ENCODE measurements around the gene ENTPD7.
A peak's percentile ranks its signal among the peaks of the same experiment; 100 is the strongest.
"Not testable (repeated sequence)": the region's sequence is repeated elsewhere in the genome, so short reads cannot be mapped to it uniquely, and the experiment has no call there.

Gene ENTPD7

DNA sequence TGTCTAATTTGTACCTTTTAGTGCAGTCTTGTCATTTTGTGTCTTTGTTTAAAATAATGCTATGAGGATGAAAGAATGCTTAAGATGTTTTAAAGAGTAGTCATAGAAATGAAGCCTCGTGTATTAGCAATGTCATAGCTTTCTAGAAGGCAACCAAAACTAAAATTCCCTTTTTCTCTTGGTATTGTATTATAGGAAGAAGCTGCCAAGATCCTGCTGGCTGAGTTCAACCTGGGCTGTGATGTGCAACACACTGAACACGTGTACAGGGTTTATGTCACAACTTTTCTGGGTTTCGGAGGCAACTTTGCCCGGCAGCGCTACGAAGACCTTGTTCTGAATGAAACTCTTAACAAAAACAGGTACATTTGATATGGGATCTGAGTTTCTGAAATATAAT, 36.5 kb downstream of the ENTPD7 start:
- H3K27ac Mint-ChIP-seq, result no peak overlapping the region
- H3K36me3 Mint-ChIP-seq (ENCODE audit: low read depth), result peaks cover 58% of the 10 kb centered on the region
- H3K9me3 Mint-ChIP-seq, result no peaks in the 10 kb centered on the region
- H3K27me3 Mint-ChIP-seq, result no peaks in the 10 kb centered on the region
- H3K4me1 Mint-ChIP-seq (ENCODE audit: low read depth), result no peaks in the 10 kb centered on the region
- no peak overlapping the region for H3K4me3 Mint-ChIP-seq

- no peaks in the 10 kb centered on the region for H3K27me3 Mint-ChIP-seq
- no peaks in the 10 kb centered on the region for H3K9me3 Mint-ChIP-seq
- H3K4me1 Mint-ChIP-seq (ENCODE audit: low read depth), result no peaks in the 10 kb centered on the region
- peak overlapping the region; percentile 4 for H3K27ac Mint-ChIP-seq
- H3K36me3 Mint-ChIP-seq (ENCODE audit: low read depth), result peaks cover 57% of the 10 kb centered on the region
- H3K4me3 Mint-ChIP-seq, result no peak overlapping the region
Measured at GRCh38 chr10:99698504-99699080, 39.3 kb downstream of the ENTPD7 start.

DNA sequence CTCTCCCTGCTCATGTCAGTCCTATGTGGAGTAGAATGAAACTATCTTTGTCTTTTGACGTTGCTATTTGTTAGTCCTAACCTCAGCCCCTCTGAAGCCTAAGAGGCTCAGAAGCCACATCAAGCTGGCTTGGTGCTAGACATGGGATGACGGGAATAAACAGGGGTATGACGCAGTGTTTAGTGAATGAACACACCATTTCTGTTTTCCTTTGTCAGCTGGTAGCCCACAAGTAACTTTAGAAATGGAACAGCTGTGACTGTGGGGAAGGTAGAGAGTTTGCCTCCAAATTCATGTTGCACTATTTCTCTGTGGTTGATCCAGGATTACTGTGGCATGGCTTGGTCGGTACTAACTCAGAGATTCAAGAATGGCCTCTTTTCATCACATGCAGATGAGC, 41.3 kb downstream of the ENTPD7 start:
- Mint-ChIP-seq H3K4me1 (ENCODE audit: low read depth) (no peaks in the 10 kb centered on the region), H3K4me3 (no peak overlapping the region), H3K36me3 (ENCODE audit: low read depth) (peaks cover 69% of the 10 kb centered on the region), H3K9me3 (no peaks in the 10 kb centered on the region), H3K27ac (no peak overlapping the region), H3K27me3 (no peaks in the 10 kb centered on the region)

DNA sequence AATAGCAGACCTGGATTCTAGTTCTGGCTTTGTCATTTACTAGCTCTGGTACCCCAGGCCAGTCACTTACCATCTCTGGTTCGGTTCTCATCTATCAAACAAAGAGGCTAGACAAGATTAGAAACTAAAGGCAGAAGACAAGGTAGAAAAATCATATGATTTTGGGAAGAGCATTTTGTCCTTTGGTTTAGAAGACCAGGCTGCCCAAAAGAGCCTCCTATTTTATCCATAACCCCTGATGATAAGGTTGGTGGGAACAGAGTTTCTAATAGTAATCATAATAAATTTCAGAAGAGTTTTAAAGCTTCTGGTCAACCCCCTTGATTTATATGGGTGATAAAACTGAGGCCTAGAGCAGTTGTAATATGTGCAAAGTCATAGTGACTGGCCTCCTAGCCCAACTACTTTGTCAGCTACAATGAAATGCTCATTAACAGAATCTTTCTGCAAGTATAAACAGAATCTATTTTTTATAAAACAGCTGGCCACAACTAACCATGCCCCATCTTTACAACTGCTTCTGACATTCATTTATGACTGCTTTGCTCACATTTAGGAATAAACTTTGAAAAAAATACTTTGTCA, 49.2 kb downstream of the ENTPD7 start:
- Mint-ChIP-seq H3K4me3 (no peak overlapping the region), H3K4me1 (ENCODE audit: low read depth) (peaks cover 12% of the 10 kb centered on the region), H3K36me3 (ENCODE audit: low read depth) (peaks cover 52% of the 10 kb centered on the region), H3K27ac (no peak overlapping the region), H3K27me3 (no peaks in the 10 kb centered on the region), H3K9me3 (no peaks in the 10 kb centered on the region)

DNA sequence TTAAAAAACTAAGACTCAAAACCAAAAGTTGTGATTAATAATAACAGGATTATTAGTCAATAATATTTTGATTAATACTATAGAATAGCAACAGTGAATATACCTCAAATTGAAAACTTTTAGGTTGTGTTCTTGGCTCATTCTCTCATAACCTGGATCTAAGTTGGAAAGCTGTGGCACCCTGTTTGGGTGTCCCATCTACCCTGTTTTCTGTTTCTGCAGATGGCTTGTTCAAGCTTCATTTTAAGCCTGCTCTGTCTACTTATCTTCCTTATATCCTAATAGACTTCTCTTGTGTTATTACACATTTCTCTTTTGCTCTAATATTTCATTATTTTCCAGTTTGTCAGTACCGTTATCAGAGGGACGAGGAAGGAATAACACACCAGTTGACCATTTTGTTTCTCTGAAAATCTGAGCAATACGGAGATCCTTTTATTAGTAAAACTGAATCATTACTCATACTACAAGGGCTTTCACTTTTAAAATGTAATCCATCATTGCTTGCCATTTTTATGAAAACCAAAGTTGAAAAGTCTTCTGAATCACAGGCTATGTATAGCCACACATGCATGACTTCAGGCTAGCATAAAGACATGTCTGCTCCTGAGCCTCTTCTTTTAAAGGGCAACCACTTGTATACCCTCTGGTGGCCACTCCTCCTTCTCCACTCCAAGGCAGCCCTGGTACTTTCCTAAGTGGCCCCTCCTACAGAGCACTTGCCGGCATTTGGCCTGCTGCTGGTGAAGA, 50.3 kb downstream of the ENTPD7 start:
- Mint-ChIP-seq H3K27me3 (no peaks in the 10 kb centered on the region), H3K4me3 (no peak overlapping the region), H3K27ac (peak overlapping the region; percentile 79), H3K9me3 (no peaks in the 10 kb centered on the region), H3K36me3 (ENCODE audit: low read depth) (peaks cover 51% of the 10 kb centered on the region), H3K4me1 (ENCODE audit: low read depth) (peaks cover 12% of the 10 kb centered on the region)

- H3K4me3 Mint-ChIP-seq, result no peak overlapping the region
- H3K4me1 Mint-ChIP-seq (ENCODE audit: low read depth), result peaks cover 12% of the 10 kb centered on the region
- H3K27me3 Mint-ChIP-seq, result no peaks in the 10 kb centered on the region
- H3K36me3 Mint-ChIP-seq (ENCODE audit: low read depth), result peaks cover 50% of the 10 kb centered on the region
- no peak overlapping the region for H3K27ac Mint-ChIP-seq
- H3K9me3 Mint-ChIP-seq, result no peaks in the 10 kb centered on the region
Measured at GRCh38 chr10:99711129-99711719, 51.9 kb downstream of the ENTPD7 start.

GRCh38 chr10:99714446-99714845, 55.1 kb downstream of the ENTPD7 start:
- Mint-ChIP-seq H3K9me3 (no peaks in the 10 kb centered on the region), H3K27me3 (no peaks in the 10 kb centered on the region), H3K4me1 (ENCODE audit: low read depth) (peaks cover 12% of the 10 kb centered on the region), H3K36me3 (ENCODE audit: low read depth) (peaks cover 68% of the 10 kb centered on the region), H3K4me3 (no peak overlapping the region), H3K27ac (no peak overlapping the region)

DNA sequence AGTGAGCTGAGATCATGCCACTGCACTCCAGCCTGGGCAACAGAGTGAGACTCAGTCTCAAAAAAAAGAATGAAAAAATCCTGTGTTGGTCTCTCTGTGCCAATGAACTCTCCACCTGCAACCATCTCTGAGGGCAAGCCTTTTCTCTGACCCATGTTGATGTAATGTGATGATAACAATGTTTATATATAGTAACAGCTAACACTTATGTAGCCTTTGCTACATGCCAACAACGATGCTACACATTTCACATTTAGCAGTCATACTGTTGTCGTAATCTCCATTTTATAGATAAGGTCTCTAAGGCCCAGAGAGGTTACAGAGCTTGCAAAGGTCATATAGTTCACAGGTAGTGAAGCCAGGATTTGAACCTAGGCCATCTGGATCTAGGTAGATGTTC, 61.1 kb downstream of the ENTPD7 start:
- H3K9me3 Mint-ChIP-seq, result no peaks in the 10 kb centered on the region
- no peaks in the 10 kb centered on the region for H3K4me1 Mint-ChIP-seq (ENCODE audit: low read depth)
- no peak overlapping the region for H3K4me3 Mint-ChIP-seq
- no peak overlapping the region for H3K27ac Mint-ChIP-seq
- H3K36me3 Mint-ChIP-seq (ENCODE audit: low read depth), result peaks cover 79% of the 10 kb centered on the region
- no peaks in the 10 kb centered on the region for H3K27me3 Mint-ChIP-seq

- Mint-ChIP-seq H3K4me3 (no peak overlapping the region), H3K9me3 (no peaks in the 10 kb centered on the region), H3K4me1 (ENCODE audit: low read depth) (peaks cover 17% of the 10 kb centered on the region), H3K27me3 (no peaks in the 10 kb centered on the region), H3K27ac (no peak overlapping the region), H3K36me3 (ENCODE audit: low read depth) (peaks cover 49% of the 10 kb centered on the region)
Measured at GRCh38 chr10:99730026-99730425, 70.7 kb downstream of the ENTPD7 start.

DNA sequence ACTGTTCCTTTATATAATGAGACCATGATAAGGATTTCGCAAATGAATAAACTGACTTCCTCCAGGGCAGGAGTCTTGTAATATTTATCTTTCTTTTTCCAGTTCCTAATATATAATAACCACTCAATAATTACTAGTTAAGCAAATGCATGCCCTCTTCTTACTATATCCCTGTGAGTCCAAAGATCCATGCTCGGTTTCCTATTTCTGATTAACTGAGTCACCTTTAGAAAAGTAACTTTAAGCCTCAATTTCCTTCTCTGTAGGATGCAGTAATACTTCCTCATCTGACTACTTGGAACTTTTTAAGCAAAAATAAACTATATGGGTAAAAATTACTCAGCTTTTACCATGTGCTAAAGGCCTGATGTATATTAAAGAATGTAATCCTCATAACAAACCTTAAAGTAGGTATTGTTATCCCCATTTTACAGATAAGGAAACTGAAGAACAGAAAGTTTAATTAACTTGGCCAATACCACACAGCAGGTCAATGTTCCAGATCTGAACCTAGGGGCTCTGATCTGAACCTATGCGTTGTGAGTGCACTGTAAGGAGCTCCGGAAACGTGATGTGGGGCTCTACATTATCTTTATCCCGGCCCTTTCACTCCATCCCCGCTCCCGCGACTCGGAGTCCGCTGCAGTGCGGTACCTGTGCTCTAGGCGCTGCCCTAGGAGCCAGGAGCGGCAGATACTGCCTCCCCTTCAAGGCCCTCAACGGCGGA, 72.2 kb downstream of the ENTPD7 start:
- H3K4me3 Mint-ChIP-seq, result peak overlapping the region; percentile 100
- no peaks in the 10 kb centered on the region for H3K9me3 Mint-ChIP-seq
- peaks cover 49% of the 10 kb centered on the region for H3K36me3 Mint-ChIP-seq (ENCODE audit: low read depth)
- peak overlapping the region; percentile 99 for H3K27ac Mint-ChIP-seq
- H3K27me3 Mint-ChIP-seq, result no peaks in the 10 kb centered on the region
- peaks cover 27% of the 10 kb centered on the region for H3K4me1 Mint-ChIP-seq (ENCODE audit: low read depth)

DNA sequence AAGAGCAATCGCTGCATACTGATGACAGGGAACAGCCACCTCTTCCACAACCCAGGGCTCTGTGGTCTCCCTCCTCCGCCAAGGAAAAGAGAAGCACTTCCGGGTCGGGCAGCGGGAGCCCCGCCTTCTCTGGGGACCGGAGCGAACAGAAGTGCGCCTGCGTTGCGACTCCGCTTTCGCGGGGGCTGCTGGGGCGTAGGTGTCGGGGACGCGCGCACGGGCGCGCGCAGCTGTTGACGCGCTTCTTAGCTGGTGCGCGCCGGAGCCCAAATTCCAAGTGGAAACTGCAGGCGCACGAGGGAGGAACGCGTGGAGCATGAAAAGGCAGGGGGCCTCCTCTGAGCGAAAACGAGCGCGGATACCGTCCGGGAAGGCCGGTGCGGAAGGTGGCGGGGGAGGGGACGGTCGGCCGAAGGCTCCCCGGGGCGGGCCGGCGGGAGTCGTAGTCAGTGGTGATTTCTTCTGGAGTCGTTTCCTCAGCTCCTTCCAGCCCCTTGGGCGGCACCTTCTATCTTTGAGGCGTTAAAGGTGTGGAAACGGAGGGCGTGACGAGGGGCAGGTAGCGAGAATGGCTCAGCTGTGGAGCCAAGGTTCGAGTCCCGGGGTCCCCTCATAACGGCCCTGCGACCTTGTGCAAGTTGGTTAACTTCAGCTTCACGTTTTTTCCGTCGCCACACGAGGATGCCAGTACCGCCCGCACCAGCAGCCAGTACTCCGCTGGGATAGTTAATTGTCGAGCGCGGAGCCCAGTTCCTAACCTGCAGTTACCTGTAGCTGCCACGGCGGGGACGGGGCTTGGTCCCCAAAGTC, 72.9 kb downstream of the ENTPD7 start, which contains the start of the genes COX15 and CUTC:
Gene COX15 (minus strand): TSS at position 95 of the 810 bp plus-strand sequence. CDS start 78 bp downstream, at position 17.
Gene CUTC (plus strand): TSS at position 202 of the 810 bp plus-strand sequence. CDS start 115 bp downstream, at position 317.
- peaks cover 51% of the 10 kb centered on the region for H3K36me3 Mint-ChIP-seq (ENCODE audit: low read depth)
- H3K4me1 Mint-ChIP-seq (ENCODE audit: low read depth), result peaks cover 29% of the 10 kb centered on the region
- no peaks in the 10 kb centered on the region for H3K27me3 Mint-ChIP-seq
- H3K4me3 Mint-ChIP-seq, result peak within 1 kb of the TSS; percentile 100
- peak within 1 kb of the TSS; percentile 99 for H3K27ac Mint-ChIP-seq
- H3K9me3 Mint-ChIP-seq, result no peaks in the 10 kb centered on the region

DNA sequence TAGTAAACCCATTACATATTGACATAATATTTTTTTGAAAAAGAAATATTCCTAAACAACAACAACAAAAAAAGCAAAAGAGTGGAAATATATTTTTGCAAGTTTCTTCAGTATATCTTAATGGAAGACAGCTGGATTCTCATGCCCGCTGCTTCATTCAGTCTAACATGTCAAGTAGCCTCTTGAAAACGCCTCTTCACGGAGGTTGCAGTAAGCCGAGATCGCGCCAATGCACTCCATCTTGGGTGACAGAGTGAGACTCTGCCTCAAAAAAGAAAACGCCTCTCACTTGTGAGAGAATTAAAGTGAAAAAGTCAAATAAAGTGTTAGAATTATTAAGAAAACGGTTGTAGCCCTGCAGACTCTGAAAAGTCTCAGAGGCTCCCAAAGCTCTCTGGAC, 74.1 kb downstream of the ENTPD7 start:
- Mint-ChIP-seq H3K9me3 (no peaks in the 10 kb centered on the region), H3K4me3 (peak overlapping the region; percentile 100), H3K4me1 (ENCODE audit: low read depth) (peaks cover 35% of the 10 kb centered on the region), H3K27ac (peak overlapping the region; percentile 22), H3K36me3 (ENCODE audit: low read depth) (peaks cover 52% of the 10 kb centered on the region), H3K27me3 (no peaks in the 10 kb centered on the region)

DNA sequence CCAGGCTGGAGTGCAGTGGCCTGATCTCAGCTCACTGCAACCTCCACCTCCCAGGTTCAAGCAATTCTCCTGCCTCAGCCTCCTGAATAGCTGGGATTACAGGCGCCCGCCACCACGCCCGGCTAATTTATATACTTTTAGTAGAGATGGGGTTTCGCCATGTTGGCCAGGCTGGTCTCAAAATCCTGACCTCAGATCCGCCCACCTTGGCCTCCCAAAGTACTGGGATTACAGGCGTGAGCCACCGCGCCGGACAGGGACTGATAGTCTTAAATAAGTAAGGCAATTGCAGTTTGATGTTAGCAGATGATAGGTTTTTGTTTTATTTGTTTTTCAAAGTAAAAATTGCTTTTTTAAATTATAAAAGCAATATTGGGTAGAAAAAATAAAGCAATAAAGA, 74.8 kb downstream of the ENTPD7 start:
- H3K9me3 Mint-ChIP-seq, H3K4me3 Mint-ChIP-seq, H3K27ac Mint-ChIP-seq, H3K27me3 Mint-ChIP-seq: not testable (repeated sequence)
- Mint-ChIP-seq H3K36me3 (ENCODE audit: low read depth) (peaks cover 52% of the 10 kb centered on the region), H3K4me1 (ENCODE audit: low read depth) (peaks cover 38% of the 10 kb centered on the region)

GRCh38 chr10:99740260-99740659, 81.0 kb downstream of the ENTPD7 start:
- Mint-ChIP-seq H3K27ac (no peak overlapping the region), H3K9me3 (peaks cover 7% of the 10 kb centered on the region), H3K36me3 (ENCODE audit: low read depth) (peaks cover 94% of the 10 kb centered on the region), H3K4me3 (no peak overlapping the region), H3K4me1 (ENCODE audit: low read depth) (peaks cover 34% of the 10 kb centered on the region), H3K27me3 (no peaks in the 10 kb centered on the region)

Data from stimulated activated naive CD8-positive, alpha-beta T cell treated with anti-CD3 and anti-CD28 coated beads, Interleukin-15, Interleukin-2, amounts not matched to agents 100 ng/mL and 50 ng/mL, for 24 hours (primary cell).